Measurements from ENCODE around the gene NDUFAF8.
A peak's percentile ranks its signal among the peaks of the same experiment; 100 is the strongest.

NDUFAF8 gene, protein sequence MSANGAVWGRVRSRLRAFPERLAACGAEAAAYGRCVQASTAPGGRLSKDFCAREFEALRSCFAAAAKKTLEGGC

DNA sequence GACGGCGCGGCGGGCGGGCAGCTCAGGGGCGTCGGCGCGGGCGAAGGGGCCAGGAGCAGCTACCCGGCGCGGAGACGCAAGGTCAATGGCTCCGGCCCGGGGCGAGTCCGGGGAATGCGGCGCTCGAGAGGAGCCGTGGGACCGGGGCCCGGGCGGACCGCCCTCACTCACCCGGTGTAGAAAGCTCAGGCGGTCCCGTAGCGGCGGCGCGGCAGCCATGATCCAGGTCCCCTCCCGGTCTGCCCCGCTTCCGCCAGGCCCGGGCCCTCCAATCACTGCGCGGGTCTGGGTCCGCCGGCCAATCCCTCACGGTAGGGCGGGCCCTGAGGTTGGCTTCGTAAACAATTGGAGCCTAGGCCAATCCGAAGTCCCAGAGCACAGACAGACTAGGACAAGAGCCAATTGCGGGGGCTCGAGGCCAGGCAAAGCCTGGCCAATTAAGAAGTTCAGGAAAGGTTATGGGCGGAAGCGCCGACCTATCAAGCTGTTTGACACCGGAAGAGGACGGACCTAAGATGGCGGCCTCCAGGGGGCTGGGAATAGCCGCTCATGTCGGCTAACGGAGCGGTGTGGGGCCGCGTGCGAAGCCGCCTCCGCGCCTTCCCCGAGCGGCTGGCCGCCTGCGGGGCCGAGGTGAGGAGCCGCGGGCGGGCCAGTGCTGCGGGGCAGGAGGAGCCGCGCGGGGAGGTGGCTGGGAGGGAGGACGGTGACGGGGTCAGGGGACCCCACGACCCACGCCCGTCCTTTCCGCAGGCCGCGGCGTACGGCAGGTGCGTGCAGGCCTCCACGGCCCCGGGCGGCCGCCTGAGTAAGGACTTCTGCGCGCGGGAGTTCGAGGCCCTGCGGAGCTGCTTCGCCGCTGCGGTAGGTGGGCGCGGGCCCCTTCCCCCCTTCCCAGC, at the start of gene NDUFAF8, which contains the start of gene TEPSIN:
Gene NDUFAF8 (plus strand): TSS at position 504 of the 899 bp plus-strand sequence. CDS start 46 bp downstream, at position 550.
Gene TEPSIN (minus strand): TSS at position 241 of the 899 bp plus-strand sequence. CDS start 22 bp downstream, at position 219.
- peak; percentile 91 for DNase-seq

DNA sequence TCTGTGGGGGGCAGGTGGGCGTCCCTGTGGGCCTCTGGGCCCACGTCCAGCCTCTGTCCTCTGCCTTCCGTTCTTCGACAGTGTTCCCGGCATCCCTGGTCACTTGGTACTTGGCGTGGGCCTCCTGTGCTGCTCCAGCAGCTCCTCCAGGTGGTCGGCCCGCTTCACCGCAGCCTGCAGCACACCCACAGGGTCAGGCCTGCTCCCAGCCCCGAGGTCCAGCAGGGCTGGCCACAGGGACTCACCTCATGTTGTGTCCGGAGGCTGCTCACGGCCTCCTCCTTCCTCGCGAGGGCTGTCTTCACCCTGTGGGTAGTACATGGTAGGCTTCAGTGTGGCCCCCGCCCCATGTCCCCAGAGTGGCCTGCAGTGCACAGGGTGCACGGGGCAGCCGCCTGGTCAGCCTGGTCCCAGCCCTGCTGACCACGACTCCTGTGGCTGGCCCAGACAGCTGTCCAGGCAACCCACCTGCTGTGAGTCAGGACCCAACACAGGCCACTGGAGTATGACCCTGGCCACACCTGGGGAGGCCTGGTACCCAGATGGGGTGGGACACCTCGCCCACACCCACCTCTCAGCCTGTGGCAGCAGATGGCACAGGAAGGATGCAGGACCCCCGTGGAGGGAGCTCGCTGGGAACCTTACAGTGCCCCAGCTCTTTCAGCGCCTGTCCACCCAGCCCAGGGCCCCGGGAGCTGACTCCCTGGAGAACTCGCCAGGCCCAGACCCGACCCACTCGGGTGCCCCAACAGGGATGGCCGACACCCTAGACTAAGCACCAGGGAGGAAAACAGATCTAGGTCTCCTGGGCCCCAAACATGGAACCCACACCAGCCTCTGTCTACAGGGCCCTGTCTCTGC, 49.2 kb upstream of the NDUFAF8 start:
- no peak for DNase-seq

DNA sequence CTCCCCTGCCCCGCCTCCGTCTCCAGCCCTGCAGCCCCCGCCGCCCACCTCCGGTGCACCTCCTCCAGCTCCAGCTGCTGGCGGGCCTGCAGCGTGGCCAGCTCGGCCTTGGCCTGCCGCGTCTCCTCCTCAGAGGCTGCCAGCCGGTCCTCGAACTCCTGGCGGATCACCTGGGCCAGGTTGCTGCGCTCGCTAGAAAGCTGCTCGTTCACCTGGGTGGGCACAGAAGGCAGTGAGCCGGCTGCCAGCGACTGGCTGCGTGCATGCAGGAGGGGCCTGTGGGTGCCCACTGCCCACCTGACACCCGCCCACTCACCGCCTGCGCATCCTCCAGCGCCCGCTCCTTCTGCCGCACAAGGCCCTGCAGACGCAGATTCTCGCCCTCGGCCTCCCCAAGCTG, 48.5 kb upstream of the NDUFAF8 start:
- DNase-seq: no peak

DNA sequence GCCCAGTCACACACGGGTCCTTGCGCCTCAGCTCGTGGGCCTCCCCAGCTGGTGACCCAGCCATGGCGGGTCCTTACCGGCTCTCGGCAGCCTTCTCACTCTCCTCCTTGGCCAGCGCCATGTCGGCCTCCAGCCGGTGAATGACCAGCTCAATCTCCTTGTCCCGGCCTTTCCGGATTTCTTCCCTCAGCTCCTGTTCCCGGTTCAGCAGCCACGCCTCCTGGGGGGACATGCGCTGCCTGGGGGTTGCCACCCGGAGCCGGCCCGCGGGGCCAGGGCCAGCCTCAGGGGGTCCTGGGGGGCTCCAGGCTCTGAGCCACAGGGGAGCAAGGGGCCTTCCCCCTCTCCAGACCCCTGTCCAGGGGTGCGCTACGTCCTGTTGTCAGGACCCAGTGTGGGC, 48.0 kb upstream of the NDUFAF8 start:
- no peak for DNase-seq

DNA sequence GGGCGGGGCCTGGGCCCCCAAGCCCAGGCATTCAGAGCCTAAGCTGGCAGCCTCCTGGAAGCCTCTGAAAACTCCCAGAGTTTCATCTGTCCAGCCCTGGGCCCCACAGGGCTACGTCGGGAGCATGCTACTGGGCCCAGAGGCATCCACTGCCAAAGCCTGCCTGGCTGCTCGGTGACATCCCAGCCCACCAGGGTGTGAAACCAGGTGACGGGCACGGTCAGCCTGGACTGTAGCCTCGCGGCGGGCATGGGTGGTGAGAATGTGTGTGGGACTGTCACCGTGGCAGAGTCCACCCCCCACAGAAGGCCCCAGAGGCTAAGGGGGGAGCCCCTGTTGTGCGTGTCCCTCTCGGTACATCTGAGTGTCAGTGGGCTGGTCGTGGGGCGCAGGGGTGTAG, 47.5 kb upstream of the NDUFAF8 start:
- DNase-seq: no peak

DNA sequence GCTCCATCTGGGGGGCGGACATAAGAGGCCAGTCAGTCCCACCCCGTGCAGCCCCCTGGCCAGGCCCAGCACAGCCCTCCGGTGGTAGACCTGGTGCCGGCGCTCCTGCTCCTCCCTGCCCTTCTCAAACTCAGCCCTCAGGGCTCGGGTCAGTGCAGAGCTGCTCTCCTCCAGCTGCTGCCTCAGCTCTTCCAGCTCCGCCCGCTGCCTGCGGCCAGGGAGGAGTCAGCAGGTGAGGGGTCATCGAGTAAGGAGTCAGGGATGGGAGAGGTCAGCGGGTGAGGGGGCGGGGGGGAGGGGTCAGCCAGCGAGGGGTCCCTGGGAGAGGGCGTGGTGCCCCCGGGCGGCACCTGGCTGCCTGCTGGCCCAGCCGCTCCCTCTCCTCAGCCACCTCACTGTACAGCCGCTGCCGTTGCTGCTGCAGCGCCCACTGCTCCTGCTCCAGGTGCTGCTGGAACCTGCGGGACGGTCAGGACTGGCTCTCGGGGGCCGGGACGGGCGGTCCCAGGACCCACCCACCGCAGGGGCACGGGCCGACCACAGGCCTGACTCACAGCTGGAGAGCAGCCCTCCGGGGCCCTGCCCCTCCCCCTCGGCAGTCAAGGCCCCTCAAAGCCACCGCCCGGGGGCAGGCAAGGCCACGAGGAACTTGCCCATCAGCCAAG, 46.6 kb upstream of the NDUFAF8 start:
- no peak for DNase-seq

DNA sequence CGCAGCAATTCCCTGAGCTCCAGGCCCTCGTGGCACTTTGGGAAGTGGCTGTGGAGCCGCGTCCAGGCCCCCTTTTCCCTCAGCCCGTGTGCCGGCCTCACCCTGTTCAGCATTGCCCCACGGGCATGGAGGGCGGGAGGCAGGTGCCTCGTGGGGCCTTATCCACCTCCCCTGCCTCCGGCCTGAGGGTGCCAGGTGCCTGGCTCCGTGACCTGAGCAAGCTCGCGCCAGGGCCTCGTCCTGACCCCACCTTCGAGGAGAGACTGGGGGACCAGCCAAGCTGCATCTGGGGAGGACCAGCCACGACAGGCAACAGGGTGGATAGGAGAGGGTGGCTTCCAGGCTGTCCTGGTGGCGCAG, 46.1 kb upstream of the NDUFAF8 start:
- no peak for DNase-seq

DNA sequence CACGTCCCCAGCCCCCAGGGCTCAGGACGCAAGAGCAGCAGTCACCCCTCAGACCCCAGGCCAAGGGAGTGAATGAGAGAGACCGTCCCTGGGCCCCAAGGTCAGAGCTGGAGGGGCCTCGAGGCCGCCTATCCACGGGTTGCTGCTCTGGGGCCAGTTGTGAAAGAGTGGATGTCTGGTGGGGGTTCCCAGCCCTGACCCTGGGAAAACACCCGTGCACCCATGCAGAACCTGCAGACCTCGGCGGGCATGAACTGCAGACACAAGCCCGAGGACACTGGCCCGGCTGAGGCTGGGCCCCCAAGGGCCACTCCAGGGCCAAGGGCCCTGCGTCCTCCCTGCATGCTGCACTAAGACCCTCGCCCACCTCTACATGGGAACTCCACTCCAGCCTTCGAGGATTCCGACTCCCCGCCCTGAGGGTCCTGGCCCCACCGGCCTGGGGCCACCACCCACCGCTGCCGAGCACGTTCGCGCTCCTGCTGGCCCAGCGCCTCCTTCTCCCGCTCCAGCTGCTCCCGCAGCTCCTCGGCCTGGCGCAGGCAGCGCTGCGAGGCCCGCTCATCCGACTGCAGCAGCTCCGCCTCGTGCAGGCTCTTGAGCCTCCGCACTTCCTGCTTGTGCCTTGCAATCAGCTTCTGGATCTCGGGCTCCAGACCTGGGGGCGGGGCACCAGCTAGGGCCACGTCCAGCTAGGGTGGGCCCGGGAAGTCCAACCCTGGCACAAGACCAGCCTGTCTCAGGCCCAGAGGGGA, 45.5 kb upstream of the NDUFAF8 start:
- no peak for DNase-seq

DNA sequence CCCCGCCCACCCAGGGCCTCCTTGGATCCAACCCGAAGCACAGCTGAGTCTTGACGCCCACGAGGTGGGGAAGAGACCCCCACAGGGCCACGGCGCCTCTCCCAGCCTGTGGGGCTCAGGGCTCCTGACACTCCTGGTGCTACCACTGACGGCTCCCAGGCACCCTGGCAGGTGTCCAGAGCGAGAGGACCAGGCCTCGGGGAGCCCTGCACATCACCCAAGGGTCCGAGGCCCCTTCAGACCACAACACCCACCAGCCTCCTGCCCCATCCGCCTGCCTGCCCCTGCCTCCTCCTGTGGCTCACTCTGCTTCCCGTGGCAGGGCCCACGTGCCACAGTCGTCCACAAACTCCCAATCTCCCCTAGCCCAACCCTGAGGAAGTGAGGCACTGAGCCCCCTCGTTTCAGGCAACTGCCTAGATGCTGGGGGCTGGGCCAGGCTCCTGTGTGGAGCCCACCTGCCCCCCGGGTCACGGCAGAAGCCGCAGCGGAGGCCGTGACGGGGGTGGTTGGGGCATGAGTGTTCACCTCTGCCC, 44.8 kb upstream of the NDUFAF8 start:
- DNase-seq: no peak

DNA sequence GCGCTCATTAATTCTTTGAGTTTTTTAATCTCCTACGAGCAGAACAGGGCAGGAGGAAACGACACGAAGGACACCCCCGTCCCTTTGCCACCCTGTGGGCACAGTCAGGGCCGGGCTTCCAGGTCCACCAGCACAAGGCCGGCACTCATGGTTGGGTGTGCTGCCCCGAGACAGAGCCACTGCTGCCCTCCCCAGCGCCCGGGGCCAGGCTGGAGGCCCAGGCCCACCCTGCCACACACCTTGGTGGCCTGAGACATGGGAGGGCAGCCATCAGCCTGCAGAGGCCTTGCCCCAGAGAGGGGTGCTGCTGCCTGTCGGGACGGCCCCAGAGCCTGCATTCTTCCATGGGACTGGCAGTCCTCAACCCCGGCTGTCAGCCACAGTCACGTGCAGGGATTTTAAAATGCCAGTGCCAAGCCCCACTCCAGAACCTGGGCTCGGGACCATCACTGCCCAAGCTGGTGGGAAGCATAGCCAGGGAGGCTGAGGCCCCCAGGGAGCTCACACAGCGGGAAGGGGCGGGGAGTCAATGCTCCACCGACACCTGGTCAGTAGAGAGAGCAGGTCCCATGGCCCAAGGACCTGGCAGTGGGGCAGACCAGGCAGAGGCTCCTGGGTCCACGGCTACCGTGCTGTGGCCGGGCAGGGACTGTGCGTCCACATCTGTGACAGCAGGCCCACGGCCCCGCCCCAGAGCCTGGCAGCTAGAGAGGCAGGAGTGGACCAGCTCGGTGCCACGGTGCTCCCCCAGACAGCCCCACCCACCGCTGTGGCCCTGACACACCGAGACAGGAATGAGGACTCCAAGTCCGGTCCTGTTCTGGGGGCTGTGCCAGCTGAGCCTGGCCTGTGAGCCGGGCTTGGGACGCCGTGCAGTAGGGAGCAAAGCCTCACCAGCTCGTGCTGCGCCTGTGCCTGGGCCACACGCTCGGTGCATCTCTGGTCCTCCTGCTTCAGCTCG, 43.9 kb upstream of the NDUFAF8 start:
- no peak for DNase-seq

DNA sequence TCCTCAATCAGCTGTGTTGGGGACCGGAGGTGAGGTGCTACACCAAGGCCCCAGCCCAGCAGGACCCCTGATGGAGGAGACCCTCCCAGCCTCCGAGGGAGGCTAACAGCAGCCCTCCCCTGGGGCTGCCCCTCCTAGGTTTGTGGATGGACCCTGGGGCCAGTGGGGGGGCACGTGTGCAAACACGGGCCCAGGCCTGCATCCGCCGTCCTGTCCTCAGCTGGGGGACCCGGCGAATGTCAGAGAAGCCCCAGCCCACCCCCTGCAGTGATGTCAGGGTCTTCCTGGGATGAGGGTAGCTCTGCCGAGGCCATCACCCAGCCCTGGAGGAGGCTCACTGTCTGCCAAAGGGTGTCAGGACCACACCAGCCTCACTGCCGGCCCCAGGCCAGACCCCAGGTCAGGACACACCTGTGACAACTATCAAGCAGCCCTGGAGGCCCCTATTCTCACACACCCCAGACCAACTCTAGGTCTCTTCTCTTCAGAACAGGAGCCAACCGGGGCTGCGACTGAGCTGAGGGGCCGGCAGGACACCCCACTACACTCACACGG, 43.1 kb upstream of the NDUFAF8 start:
- DNase-seq: no peak

DNA sequence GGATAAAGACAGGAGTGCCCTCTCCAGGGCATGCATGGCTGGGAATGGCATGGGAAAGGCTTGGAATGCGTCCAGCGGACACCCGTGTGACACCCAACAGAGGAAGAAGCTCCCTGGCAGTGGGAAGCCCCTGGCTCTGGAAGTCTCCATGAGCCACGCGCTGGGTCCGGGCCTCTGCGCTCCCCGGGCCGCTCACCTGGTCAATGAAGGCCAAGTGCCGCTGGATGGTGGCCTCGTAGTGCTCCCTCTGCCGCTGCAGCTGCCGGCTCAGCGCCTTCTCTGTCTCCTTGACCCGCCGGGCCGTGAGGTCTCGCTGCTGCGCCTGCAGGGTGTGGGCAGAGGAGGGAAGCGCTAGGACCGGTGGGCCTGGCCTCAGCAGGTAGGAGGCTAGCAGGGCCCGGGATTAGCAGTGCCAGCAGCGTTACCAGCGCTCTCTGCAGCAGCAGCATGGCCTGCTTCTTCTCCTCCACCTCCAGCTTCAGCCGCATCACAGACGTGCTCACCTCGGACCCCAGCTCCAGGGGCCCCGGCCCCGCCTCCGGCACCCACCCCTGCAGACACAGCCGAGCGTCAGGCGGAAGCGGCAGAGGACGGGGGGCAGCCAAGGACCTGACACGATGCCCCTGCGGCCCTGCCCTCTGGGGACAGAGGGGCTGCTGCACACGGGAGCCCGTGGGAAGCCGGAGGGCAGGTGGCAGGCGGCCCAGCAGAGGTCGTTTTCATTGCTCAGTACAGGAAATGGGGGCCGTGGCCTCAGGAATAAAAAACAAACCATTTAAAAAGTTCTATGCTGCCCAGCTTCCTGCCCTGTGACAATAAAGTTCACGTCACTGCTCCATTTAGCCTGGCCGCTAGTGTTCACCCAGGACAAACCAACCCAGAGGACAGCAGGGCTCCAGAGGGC, 42.4 kb upstream of the NDUFAF8 start:
- DNase-seq: no peak

DNA sequence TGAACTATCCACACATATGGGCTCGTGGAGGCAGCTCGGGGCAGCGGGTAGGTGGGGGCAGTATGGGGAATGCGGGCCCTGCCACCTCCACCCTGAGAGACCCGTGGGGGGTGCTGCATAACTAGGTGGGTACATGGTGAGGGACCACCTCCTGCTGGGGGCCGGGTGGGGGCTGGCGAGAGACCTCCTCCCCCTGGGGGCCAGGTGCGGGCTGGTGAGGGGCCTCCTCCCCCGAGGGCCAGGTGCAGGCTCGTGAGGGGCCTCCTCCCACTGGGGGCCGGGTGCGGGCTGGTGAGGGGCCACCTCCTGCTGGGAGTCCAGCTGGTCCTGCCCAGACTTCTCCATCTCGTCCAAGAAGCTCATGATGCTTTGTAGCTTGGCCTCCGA, 41.7 kb upstream of the NDUFAF8 start:
- no peak for DNase-seq

DNA sequence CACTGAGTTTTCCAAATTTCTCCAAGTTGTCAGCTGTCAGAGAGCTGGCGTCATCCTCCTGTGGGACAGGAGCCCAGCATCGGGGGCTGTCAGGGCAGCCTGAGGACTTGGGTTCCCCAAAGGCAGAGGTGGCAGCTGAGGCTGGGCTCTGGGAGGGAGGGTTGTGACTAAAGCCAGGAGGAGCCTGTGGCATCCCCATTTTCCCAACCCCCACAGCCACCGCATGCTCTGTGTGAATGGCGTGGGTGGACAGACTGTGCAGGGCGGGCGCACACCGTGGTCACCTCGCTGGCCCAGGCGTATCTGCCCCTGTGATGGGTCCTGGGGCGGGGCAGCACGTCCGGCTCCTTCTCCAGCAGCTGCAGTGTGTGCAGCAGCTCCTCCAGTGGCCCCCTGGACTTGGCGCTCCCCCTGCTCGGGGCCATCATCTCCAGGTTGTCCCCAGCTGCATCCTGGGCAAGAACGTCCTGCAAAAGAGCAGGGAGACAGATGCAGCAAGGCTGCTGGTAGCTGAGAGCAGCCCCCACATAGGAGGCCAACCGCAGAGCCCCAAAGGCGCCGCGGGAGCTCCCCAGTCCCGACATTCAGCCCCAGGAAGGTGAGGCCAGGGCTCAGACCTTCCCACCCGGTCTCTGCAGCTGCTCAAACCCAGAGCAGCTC, 41.2 kb upstream of the NDUFAF8 start:
- no peak for DNase-seq

DNA sequence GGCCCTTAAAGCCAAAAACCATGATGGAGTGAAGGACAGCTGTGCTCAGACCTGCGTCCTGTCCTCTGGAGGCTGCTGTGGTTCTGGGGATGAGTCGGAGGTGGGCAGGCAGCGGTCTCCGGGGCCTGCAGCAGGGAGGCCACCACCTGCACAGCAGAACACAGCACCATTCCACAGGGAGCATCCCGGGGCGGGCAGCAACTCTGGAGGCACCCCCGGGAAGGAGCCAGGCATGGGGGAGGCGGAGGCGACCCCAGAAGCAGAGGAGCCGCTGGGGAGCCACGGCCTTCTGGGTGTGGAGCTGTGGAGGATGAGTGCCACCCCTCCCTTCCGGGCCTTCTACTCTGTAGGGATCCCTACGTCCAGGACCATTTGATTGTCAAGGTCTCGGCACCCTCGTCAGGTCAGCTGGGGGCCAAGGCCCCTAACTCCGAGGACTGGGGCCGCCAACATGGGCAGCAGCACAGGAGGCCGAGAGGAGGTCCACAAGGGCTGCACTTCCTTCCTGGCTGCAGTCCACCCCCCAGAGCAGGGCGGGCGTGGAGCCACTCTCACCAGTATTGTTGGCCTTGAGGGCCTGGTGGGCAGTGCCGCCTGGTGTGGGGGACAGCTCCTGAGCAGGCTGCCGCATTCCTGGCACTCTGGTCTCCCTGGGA, 40.2 kb upstream of the NDUFAF8 start:
- DNase-seq: no peak

DNA sequence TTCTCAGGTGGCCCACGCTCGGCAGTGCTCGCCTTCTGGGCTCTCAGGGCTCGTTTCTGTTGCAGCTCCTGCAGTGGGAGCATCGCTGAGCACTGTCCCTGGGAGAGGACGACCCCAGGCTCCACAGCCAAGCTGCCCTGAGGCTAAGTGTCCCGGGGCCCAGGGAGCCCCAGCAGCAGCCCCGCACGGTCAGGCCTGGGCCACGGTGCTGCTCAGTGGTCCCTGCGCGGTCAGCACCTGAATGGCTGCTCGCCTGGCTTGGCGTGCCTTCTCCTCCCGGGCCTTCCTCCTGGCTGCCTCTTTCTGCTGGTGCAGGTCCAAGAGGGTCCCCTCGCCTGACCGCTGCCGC, 39.7 kb upstream of the NDUFAF8 start:
- no peak for DNase-seq

DNA sequence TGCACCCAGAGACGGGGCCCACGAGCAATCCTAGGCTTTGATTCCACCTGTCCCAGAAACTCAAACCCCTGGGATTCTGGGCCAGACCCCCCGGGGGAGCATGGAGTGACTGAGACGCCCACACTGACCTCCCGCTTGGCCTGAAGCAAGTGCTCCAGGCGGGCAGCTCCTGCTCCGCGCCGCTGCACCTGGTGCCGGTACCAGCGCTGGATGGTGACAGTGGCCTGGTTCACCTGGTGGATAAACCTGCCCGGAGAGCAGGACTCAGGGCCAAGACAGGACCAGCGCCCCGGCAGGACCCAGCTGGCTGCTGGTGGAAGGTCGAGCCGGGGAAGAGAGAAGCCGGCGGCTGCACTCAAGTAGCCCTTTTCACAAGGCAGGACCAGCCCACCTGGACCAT, 38.9 kb upstream of the NDUFAF8 start:
- no peak for DNase-seq
